Mesothelial cell of epicardium (in vitro differentiated cells): ENCODE measurements around the gene C1QB. TPM values are rescaled to one million over a fixed set of nuclear protein-coding genes. Genes with fewer than 3 reads are reported as not detected.
"Not testable (repeated sequence)": the region's sequence is repeated elsewhere in the genome, so short reads cannot be mapped to it uniquely, and the experiment has no call there.

Source experiments
- DNase-seq, 2 experiments: peaks; one replicate each; pipeline ENCODE4 v3.0.0; 2021; ENCODE audit warnings: low spot score in 2 of 2; ENCODE audit not compliant: unreplicated experiment in 2 of 2
- H3K27ac Mint-ChIP-seq: 2 replicates; pipeline ENCODE4 v1.8.0; 2021; ENCODE audit warnings: mixed read lengths
- H3K27me3 Mint-ChIP-seq: 2 replicates; pipeline ENCODE4 v1.8.0; 2021; ENCODE audit warnings: low read depth, mixed read lengths
- H3K36me3 Mint-ChIP-seq: 2 replicates; pipeline ENCODE4 v1.8.0; 2021; ENCODE audit warnings: mixed read lengths
- H3K4me1 Mint-ChIP-seq: 2 replicates; pipeline ENCODE4 v1.8.0; 2021; ENCODE audit warnings: mixed read lengths
- H3K4me3 Mint-ChIP-seq: 2 replicates; pipeline ENCODE4 v1.8.0; 2021; ENCODE audit warnings: mild to moderate bottlenecking, moderate library complexity, mixed read lengths
- H3K9me3 Mint-ChIP-seq: 2 replicates; pipeline ENCODE4 v1.8.0; 2021; ENCODE audit warnings: mixed read lengths
- total RNA-seq: library from RNA; stranded (reverse); gene quantifications from 3 replicates; pipeline ENCODE4 v1.2.1, GENCODE V29; 2021
- TF ChIP-seq, protein P1 (sequence below): fragments of 200-600 bp; sonication (generic); IDR thresholded peaks from one replicate; pipeline ENCODE4 v1.5.0; 2021; ENCODE audit warnings: antibody characterized with exemption; ENCODE audit not compliant: unreplicated experiment

The C1QB gene
- total RNA-seq, 1 donor from 2014 or later, result not detected

DNA sequence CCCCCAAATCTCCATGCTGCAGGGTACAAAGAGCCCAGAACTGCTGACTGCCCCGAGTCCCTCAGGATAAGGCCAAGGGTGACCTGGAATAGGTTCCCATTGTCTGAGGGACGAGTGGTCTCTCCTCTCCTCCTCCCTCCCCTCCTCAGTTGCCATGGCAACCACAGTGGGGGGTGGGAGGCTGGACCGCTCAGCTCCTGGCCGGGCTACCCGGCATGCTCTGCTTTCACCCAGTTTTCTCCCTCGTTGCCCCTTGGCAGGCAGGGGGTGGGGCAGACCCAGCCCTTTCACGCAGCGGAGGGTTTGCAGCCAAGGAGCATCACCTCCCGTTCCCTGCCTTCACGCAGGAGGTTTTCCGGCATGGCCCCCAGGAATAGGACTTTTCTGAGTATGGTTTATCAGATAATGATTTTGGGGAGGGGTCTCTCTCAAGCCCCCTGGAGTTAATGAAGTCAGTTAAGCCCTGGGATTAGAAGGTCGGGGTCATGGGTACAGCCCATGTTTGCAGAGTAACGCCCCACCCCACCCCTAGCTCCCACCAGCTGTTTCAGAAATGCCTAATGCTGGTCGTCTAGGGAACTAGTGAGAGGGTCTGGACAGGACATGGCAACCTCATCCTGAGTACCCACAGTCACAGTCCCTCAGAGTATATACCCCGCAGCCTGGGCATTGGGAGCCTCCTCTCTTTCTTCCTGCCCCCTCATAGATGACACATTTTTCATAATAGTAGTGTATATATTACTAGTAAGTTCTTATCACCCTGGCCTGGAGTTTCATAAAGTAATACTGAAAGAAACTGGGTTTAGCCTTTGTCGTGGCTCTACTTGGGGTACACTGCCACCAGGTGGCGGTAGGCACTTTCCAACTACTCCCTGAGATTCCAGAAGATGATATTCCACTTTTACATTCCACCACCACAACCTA, 20.7 kb downstream of the C1QB start:
- no peaks in the 10 kb centered on the region for H3K9me3 Mint-ChIP-seq
- no peak overlapping the region for H3K4me3 Mint-ChIP-seq
- DNase-seq, result peak in 1 of 2 experiments; percentile 73
- no peak overlapping the region for H3K27ac Mint-ChIP-seq
- peaks cover 4% of the 10 kb centered on the region for H3K27me3 Mint-ChIP-seq
- TF ChIP-seq, protein P1, sequence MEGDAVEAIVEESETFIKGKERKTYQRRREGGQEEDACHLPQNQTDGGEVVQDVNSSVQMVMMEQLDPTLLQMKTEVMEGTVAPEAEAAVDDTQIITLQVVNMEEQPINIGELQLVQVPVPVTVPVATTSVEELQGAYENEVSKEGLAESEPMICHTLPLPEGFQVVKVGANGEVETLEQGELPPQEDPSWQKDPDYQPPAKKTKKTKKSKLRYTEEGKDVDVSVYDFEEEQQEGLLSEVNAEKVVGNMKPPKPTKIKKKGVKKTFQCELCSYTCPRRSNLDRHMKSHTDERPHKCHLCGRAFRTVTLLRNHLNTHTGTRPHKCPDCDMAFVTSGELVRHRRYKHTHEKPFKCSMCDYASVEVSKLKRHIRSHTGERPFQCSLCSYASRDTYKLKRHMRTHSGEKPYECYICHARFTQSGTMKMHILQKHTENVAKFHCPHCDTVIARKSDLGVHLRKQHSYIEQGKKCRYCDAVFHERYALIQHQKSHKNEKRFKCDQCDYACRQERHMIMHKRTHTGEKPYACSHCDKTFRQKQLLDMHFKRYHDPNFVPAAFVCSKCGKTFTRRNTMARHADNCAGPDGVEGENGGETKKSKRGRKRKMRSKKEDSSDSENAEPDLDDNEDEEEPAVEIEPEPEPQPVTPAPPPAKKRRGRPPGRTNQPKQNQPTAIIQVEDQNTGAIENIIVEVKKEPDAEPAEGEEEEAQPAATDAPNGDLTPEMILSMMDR, result peak; percentile 69
- no peaks in the 10 kb centered on the region for H3K36me3 Mint-ChIP-seq
- peaks cover 23% of the 10 kb centered on the region for H3K4me1 Mint-ChIP-seq

DNA sequence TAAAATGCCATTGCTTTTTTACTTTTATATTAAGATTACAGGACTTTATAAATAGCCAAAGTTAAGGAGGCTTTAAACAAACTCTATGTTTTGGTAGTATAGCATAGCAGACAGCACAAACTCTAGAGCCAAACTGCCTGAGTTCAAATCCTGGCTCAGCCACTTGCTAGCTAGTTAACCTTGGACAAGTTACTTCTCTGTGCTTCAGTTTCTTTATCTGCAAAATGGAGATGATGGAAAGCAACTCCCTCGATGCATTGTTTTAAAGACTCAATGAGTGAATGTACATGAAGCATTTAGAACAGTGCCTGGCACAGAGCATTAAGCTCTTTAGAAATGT, 21.3 kb downstream of the C1QB start:
- no peaks in the 10 kb centered on the region for H3K36me3 Mint-ChIP-seq
- no peak overlapping the region for H3K4me3 Mint-ChIP-seq
- H3K9me3 Mint-ChIP-seq, result no peaks in the 10 kb centered on the region
- H3K4me1 Mint-ChIP-seq, result peaks cover 23% of the 10 kb centered on the region
- no peak overlapping the region for H3K27ac Mint-ChIP-seq
- TF ChIP-seq, protein P1, result no peak
- H3K27me3 Mint-ChIP-seq, result peaks cover under 1% of the 10 kb centered on the region
- no peak for DNase-seq

DNA sequence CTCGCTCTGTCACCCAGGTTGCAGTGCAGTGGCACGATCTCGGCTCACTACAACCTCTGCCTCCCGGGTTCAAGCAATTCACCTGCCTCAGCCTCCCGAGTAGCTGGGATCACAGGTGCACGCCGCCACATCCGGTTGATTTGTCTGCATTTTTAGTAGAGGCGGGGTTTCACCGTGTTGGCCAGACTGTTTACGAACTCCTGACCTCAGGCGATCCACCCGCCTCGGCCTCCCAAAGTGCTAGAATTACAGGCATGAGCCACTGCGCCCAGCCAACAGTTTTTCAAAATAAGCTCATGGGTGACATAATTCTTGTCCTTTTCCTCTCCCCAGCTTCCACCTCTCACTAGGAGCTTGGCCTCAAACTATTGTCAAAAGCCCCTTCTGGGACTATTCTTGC, 23.1 kb downstream of the C1QB start:
- not testable (repeated sequence) for H3K4me3 Mint-ChIP-seq, DNase-seq, H3K27ac Mint-ChIP-seq, H3K9me3 Mint-ChIP-seq, H3K27me3 Mint-ChIP-seq, H3K36me3 Mint-ChIP-seq
- H3K4me1 Mint-ChIP-seq, result peaks cover 18% of the 10 kb centered on the region

DNA sequence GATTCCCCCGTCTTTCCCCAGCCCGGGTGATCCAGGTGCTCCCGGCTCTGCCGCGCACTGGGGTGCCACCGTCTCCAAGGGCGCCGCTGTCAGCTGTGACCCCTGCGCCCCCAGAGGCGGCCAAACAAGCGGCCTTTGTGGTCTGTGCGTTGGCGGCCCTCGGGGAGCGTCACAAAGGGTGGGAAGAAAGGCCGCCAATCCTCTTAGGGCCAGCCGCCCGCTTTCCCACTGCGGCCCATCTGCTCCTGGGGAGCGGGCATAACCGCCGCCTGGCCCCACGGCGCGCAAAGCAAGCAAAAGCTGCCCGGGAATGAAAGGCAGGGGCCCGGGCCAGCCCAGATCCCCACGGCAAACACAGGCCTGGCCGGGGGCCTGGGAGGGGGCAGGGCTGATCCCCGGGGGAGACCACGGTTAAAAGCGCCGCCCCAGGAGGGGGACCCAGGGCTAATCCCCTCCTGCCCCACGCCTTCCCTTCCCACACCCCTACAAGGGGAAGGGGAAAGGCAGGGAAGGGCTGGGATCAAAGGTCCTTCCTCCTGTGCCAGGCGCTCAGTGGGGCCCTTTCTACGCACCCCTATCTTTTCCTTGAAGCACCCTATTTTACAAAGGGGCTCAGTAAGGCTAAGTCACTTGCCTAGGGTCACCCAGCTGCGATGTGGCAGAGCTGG, 24.0 kb downstream of the C1QB start:
- TF ChIP-seq, protein P1, result no peak
- DNase-seq, result no peak
- no peaks in the 10 kb centered on the region for H3K27me3 Mint-ChIP-seq

DNA sequence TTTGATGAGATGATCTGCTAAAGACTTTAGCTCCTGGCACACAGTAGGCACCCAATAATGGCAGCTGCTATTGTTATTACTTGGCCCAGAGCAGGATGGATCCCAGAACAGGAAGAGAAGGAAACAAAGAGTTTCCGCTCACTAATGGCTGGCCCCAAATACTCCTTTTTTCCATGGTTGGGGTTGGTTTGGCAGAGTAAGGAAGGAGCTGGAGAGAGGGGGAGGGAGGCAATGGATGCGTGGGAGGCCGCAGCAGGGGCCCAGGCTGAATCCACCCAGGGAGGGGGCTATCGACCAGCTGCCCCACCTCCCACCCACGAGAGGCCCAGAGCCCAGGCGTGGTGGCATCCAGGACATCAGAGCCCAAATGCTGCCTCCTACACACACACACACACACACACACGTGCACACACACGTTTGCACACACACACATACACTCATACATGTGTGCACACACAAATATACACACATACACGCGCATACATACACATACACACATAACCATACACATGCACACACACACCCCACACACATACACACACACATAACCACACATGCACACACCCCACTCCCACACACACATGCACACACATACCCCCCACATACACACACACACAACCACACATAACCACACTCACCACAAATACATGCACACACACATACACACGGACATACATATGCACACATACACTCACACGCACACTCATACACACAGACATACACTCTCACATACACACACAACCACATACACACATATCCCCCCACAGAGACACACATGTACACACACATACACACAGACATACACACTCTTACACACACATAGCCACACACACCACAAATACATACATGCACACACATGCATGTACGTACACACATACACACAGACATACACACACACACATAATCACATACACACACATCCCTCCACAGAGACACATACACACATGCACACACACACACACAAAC, 25.2 kb downstream of the C1QB start:
- DNase-seq, result no peak
- Mint-ChIP-seq H3K9me3 (no peaks in the 10 kb centered on the region), H3K4me1 (peaks cover 26% of the 10 kb centered on the region), H3K27me3 (no peaks in the 10 kb centered on the region), H3K4me3 (no peak overlapping the region), H3K36me3 (no peaks in the 10 kb centered on the region), H3K27ac (no peak overlapping the region)
- TF ChIP-seq, protein P1, result no peak

More for the DNA sequence above, 24.0 kb downstream of the C1QB start:
- H3K36me3 Mint-ChIP-seq, result no peaks in the 10 kb centered on the region
- H3K4me1 Mint-ChIP-seq, result peaks cover 23% of the 10 kb centered on the region
- H3K27ac Mint-ChIP-seq, result no peak overlapping the region
- no peaks in the 10 kb centered on the region for H3K9me3 Mint-ChIP-seq
- no peak overlapping the region for H3K4me3 Mint-ChIP-seq
